RPMI8226 (cell line): ENCODE results near the gene KMT2C.

ENCODE experiments used
- DNase-seq: peaks from one replicate; pipeline ENCODE4 v3.0.0-alpha.2; 2015

Gene KMT2C

GRCh38 chr7:152131981-152132494 lies 303.8 kb downstream of the KMT2C start:
- DNase-seq, result no peak

GRCh38 chr7:152130658-152131590 lies 304.9 kb downstream of the KMT2C start:
- DNase-seq, result no peak

- DNase-seq, result no peak
These were observed 306.1 kb downstream of the KMT2C start for GRCh38 chr7:152129682-152130081.

GRCh38 chr7:152128741-152129461 lies 306.9 kb downstream of the KMT2C start:
- DNase-seq, result no peak

GRCh38 chr7:152128252-152128651 lies 307.6 kb downstream of the KMT2C start:
- DNase-seq, result no peak

- DNase-seq, result no peak
These were observed 308.6 kb downstream of the KMT2C start for GRCh38 chr7:152127229-152127628.

GRCh38 chr7:152126741-152127140 lies 309.1 kb downstream of the KMT2C start:
- no peak for DNase-seq

GRCh38 chr7:152122540-152122939 lies 313.3 kb downstream of the KMT2C start:
- no peak for DNase-seq

GRCh38 chr7:152121432-152121831 lies 314.4 kb downstream of the KMT2C start:
- no peak for DNase-seq

- DNase-seq, result no peak
These were observed 315.0 kb downstream of the KMT2C start for GRCh38 chr7:152120776-152121175.

- no peak for DNase-seq
These were observed 315.6 kb downstream of the KMT2C start for GRCh38 chr7:152120210-152120609.

GRCh38 chr7:152117356-152117755 lies 318.4 kb downstream of the KMT2C start:
- no peak for DNase-seq

- DNase-seq, result no peak
These were observed 320.6 kb downstream of the KMT2C start for GRCh38 chr7:152115021-152115718.

GRCh38 chr7:152112829-152113228 lies 323.0 kb downstream of the KMT2C start:
- no peak for DNase-seq

GRCh38 chr7:152108359-152108758 lies 327.4 kb downstream of the KMT2C start:
- DNase-seq, result no peak

GRCh38 chr7:152107945-152108344 lies 327.9 kb downstream of the KMT2C start:
- no peak for DNase-seq

GRCh38 chr7:152106990-152107389 lies 328.8 kb downstream of the KMT2C start:
- DNase-seq, result no peak

GRCh38 chr7:152105205-152105604 lies 330.6 kb downstream of the KMT2C start:
- no peak for DNase-seq

GRCh38 chr7:152103691-152104090 lies 332.1 kb downstream of the KMT2C start:
- no peak for DNase-seq

- DNase-seq, result no peak
These were observed 332.7 kb downstream of the KMT2C start for GRCh38 chr7:152103066-152103465.

- DNase-seq, result no peak
These were observed 338.5 kb downstream of the KMT2C start for GRCh38 chr7:152097330-152097729.

- no peak for DNase-seq
These were observed 340.0 kb downstream of the KMT2C start for GRCh38 chr7:152095771-152096170.

- DNase-seq, result no peak
These were observed 342.1 kb downstream of the KMT2C start for GRCh38 chr7:152093717-152094116.
